ENCODE data around the gene CAP1.

- TF ChIP-seq POLR2A (IDR thresholded peaks at IDR 0.05; ENCODE audit: low read depth, low read length): no peak
- TF ChIP-seq CTCF (IDR thresholded peaks at IDR 0.05; ENCODE audit: extremely low read depth in 1 of 2, insufficient read depth in 1 of 2, low read depth in 1 of 2, low read length in 2 of 2): no peak
- TF ChIP-seq POLR2AphosphoS5 (IDR thresholded peaks at IDR 0.05; ENCODE audit: insufficient read depth, low read depth, low read length): no peak
These were observed 39.1 kb upstream of the CAP1 start for GRCh38 chr1:40001456-40001855.
